ENCODE data around the gene ARHGAP4.
A peak's percentile ranks its signal among the peaks of the same experiment; 100 is the strongest.

ARHGAP4 gene

DNA sequence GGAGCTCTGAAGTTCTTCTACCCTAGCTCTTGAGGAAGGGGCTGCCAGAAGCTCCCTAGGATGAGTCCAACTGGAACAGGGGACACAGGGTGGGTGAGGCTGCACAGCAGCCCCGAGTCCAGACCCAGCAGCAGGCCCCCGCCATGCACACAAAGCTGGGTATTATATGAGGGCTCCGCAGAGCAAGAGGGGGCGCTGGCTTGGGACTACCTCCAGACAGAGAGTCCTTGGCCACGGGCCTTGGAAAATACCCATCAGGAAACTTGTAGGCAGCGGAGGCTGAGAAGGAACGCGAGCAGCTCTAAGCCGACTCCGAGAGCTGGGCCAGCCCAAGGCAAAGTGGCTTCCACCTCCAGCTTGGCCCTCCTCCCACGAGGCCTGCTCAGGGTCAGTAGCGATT is 37.5 kb upstream of the ARHGAP4 start:
- no peak for DNase-seq (ENCODE audit: low read depth)

DNA sequence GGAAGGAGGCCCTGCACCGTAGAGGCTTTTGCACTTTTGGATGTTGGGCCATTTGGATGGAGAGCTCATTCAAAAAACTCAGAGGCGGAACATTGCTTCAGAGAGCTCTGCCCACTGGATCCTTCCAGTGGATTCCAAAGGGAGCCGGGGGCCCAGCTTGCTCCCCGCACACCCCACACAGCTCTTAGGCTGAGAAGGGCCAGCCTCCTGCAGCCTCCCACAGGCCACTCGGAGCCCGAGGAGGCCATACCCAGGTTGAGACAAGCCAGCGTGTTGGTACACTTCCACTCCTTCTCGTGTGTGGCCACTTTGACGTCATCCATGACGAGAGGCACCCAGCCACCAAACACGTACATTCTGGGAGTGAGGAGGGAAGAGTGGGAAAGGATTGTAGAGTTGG is 35.2 kb upstream of the ARHGAP4 start:
- DNase-seq (ENCODE audit: low read depth): no peak

DNA sequence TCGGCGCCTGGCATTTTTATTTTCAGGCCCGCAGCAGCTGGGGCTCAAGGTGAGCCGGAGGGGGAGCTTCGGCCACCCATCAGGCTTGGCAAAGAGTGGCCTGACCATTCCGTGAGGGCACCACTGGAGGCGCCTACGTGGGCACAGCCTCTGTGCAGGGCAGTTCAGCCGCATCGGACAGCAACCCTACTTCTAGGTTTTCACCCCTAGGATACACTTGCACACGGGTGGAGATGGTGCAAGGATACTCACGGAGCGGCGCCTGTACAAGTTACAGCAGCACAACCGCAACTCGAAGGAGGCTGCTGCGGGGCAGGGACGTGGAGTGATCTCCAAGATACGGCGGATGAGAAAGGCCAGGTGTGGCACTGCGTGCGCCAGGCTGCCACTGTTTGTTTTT is 34.7 kb upstream of the ARHGAP4 start:
- DNase-seq (ENCODE audit: low read depth): no peak

DNA sequence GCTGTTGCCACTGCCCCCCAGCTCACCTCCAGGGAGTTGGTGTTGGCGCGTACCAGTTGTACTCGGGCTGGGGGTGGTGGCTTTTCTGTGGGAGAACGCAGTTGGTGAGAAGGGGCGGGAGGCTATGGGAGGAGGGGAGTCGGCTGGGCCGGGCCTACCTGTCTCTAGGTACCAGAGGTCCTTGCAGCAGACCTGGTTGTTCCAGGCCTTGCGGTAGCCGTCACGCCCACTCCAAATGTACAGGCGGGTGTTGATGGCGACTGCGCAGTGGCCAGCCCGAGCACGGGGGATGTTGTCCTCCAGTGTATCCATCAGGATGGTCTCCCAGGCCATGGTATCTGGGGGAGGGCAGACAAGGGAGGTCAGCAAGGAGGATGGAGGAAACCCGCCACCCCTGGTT is 34.0 kb upstream of the ARHGAP4 start:
- DNase-seq (ENCODE audit: low read depth): no peak

DNA sequence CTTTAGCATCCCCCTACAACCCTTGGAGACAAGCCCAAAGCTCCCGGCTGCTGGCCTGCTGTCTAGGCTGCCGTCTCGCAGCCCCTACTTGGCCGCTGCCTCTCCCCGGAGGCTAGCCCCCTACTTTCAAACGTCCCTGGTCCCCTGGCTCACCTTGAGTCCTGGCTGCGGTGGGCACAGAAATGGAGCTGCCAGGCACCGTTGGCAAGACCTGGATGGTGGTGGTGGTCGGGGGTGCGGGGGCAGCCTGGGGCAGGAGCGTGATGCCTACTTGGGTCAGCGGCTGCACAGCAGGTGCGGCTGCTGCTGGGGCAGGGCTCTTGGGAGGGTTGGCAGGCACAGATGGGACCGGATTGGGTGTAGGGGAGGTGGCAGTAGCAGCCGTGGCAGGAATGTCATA is 33.6 kb upstream of the ARHGAP4 start:
- DNase-seq (ENCODE audit: low read depth): no peak

DNA sequence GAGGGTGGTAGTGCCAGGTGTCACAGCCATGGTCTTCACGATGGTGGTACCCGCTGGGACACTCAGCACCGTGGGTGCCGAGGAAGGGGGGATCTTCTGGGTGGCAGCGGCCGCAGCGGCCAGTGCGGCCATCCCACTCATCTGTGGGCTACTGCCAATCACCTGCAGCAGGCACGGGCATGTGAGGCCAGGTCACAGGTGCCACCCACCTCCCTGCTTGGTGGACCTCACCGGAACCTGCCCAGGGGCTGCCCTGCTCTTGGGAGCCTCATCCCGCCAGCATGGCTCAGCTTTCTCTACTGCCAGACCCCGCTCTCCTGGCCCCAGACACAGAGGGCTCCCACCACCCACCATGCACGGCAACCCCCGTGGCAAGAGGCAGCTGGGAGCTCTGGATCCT is 32.5 kb upstream of the ARHGAP4 start:
- DNase-seq (ENCODE audit: low read depth): no peak

DNA sequence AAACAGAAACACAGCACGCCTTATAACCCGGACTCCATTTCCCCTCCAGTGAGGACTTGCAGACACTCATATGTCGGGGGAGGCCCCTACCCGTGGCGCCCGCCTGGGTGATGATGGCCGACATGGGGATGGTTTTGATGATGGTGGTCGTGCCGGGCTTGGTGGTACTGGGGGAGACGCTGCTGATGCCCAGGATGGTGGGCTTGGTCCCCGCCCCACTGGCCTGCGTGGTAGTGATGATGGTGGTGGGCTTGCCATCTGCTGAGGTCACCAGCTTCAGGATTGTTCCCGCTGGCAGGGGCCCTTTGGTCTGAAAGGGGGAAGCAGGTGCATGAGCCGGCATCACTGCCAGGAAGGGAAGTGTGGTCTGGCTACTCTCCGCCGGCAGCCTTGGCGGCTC is 31.2 kb upstream of the ARHGAP4 start:
- no peak for DNase-seq (ENCODE audit: low read depth)

DNA sequence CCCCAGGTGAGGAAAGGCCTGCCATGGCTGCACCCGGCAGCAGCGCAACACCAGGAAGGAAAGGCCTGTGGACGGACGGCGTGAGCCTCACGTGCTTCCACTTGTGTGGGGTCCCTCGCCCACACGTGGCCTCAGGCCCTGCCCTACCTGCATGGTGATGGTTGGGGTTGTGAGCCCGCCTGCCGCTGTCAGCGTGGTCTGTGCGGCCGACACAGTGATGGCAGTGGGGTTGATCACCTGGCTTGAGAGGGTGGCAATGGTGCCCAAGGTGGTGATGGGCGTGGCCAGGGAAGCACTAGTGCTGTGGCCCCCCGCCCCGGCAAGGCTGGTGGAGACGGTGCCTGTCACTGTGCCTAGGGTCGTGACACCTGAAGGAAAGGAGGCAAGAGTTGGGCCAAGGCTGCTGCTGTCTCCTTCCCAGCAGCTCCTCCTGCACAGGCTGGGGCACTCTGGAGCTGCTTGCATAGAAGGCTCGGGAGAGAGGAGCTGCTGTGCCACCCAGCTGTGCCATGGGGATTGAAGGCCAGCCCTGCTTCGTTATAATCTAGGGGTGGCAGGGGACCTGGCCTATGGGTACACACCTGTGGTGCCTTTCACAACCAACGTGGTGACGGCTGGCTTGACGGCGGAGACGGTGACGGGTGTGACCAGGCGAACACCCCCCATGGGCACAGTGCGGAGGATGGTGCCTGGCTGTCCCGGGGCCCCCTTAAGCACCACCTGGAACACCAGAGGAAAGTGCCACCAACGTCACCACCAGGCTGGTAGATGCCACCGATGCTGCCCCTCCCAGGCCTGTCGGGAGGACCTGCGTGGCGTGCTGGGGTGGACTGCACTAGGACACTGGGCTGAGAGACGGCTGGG is 30.2 kb upstream of the ARHGAP4 start:
- DNase-seq (ENCODE audit: low read depth): no peak

DNA sequence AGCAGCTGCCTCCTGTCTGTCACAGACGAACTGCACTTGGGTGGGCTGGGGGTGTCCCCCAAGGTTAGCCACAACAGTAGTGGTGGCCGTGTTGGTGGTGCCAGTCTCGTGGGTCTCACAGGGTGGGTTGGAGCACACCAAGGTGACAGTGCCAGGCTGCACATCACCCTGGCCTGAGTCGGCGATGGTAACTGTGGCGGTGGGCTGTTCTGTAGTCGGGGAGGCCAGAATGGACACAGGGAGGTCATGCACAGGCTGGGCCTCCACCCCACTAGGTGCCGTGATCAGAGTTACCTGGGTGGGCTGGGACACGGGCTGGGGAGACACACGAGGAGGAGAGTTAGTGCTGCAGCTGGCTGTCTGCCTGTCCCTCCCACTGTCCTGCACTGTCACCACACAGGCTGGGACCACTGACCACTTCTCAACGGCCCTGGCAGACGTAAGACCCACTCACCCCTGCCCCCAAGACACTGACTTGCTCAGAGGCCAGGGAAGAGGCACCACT is 29.2 kb upstream of the ARHGAP4 start:
- DNase-seq (ENCODE audit: low read depth): no peak

DNA sequence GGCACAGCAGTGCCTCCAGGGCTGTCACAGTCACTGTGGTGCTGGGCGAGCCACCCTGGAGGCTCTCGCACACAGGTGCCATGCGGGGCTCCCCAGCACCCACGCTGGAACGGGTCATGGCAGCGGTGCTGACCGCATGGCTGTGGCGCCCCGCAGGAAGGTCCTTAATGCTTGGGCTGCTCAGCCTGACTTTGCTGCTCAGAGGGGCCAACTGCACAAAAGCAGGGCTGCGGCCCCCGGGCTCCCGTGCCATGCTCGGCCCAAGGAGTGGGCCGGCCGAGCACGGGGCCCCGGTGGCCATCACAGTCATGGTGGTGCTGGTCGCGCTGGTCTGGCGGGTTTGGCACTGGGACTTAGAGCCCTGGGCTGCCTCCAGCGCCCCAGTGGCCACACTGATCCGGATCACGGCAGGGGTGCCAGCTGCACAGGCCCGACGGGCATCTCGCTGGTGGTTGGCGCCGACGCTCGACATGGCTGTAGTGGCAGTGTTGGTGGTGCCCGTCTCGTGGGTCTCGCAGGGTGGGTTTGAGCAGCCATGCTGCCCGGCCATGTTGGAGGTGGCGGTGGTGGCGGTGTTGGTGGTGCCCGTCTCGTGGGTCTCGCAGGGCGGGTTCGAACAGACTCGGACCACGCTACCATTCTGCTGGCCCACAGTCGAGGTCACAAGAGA is 28.6 kb upstream of the ARHGAP4 start:
- no peak for DNase-seq (ENCODE audit: low read depth)

DNA sequence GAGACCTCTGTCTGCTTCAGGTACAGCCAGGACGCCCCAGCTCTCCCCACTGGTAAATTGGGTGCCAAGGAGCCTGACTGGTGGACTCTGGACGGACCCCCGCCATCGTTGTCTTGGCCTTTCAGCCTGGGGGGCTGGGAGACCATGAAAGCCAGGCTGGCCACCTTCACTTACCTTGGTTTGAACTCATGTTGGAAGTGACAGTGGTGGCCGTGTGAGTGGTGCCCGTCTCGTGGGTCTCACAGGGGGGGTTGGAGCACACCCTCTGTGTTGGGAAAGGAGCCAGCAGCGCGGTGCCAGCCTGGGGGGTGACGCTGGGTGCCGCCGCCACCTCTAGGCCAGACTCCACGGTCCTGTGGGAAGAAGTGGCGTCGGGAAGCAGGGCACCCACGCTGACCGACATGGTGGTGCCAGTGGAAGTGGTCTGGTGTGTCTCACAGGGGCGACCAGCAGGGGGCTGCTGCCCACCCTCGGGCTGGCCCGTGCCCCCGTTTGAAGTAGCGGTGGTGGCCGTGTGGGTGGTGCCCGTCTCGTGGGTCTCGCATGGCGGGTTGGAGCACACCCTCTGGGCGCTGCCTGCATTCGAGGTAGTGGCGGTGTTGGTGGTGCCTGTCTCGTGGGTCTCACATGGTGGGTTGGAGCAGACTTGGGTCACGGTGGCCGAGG is 28.0 kb upstream of the ARHGAP4 start:
- no peak for DNase-seq (ENCODE audit: low read depth)

DNA sequence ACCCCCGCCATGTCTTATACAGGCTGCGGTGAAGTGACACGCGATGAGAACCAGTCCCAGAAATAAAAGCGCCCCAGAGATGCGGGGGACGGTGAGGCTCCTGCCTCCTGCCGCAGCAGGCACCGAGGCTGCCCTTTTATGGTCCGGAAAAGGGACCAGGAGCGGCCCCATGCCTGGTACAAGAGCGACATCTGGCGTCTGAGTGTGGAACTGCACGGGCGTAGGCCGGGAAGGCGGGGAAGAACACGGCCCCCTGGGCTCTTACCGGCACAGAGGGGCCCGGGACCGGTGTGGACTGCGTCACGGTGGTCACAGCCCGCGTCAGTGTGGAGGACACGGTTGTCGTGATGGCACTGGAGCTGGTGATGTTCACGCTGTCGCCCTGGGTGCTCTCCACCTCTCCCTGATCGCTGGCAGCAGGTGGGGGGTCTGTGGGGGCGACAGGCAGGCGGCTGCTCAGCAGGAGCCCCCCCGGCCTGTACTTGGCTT is 27.3 kb upstream of the ARHGAP4 start:
- peak; percentile 54 for DNase-seq (ENCODE audit: low read depth)

DNA sequence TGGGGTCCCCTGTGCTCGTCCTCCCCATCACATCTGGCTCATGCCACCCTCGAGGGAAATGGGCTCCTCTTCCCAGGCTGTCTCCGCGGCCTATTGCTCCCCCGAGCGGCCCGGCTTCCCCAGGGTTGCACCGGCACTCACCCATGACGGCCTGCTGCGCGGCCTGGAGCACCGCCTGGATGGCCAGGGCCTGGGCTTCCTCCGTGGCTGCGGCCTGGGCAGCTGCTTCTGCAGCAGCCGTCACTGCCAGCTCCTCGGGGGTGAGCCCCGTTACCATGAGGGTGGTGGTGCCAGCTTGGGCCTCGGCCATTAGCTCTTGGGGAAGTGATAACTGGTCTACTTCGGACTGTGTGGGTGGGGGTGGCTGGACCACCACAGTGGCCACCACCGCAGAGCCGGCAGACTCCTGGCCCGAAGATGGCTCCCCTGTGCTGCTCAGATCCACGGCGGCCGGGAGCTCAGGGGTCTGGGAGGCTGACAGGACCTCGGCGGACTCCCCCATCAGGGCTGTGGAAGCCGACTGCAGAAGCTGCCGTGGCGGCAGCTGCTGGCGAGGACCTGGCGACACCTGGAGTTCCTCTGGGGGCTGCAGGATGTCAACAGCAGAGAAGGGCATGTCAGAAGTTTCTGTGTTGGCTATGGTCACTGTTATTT is 26.4 kb upstream of the ARHGAP4 start:
- DNase-seq (ENCODE audit: low read depth): no peak

DNA sequence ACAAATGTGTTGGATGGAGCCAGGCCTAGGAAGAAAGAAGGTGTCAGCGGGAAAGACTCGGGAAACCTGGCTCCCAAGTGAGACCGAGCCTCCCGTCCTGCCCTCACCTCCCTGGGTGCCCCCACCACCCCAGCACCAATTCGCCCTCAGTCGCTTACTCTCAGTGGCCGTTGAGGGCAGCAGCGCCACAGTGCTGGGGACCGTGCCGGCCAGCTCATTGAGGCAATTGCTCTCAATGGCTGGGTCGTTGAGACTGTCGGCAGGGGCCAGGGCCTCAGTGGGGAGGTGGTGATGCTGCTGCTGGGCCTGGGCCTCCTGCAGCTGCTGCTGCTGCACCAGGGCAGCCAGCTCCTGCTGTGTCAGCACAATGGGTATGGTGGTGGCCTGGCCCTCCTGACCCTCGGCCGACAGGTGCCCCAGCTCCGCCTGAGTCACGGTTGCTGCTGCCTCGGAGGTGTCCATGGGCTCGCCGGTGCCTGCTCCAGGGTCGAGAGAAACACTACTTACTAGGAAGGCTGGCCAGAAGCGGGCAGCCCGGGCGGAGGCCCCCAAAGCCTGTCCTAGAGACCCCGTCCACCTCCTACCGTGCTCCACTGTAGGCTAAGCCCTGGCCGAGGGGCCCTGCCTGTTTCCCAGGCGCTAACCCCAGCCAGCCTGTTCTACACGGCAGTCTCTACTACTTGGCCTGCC is 25.8 kb upstream of the ARHGAP4 start:
- no peak for DNase-seq (ENCODE audit: low read depth)

DNA sequence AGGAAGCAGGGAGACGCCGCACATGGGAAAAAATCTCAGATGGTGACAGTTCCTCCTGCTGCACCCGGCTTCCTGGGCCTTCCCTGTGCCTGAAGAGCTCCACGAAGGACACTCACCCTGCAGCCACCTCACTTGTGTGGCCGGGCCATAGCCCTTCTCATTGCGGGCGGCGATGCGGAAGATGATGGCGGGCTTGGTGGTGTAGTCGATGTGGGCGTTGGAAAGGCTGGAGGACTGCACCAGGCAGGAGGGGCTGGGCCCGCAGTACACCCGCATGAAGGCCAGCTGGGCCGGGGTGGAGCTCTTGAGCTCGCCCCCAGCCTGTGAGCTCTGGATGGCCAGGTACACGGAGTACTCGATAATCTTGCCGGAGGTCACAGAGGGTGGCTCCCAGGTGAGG is 24.1 kb upstream of the ARHGAP4 start:
- no peak for DNase-seq (ENCODE audit: low read depth)

DNA sequence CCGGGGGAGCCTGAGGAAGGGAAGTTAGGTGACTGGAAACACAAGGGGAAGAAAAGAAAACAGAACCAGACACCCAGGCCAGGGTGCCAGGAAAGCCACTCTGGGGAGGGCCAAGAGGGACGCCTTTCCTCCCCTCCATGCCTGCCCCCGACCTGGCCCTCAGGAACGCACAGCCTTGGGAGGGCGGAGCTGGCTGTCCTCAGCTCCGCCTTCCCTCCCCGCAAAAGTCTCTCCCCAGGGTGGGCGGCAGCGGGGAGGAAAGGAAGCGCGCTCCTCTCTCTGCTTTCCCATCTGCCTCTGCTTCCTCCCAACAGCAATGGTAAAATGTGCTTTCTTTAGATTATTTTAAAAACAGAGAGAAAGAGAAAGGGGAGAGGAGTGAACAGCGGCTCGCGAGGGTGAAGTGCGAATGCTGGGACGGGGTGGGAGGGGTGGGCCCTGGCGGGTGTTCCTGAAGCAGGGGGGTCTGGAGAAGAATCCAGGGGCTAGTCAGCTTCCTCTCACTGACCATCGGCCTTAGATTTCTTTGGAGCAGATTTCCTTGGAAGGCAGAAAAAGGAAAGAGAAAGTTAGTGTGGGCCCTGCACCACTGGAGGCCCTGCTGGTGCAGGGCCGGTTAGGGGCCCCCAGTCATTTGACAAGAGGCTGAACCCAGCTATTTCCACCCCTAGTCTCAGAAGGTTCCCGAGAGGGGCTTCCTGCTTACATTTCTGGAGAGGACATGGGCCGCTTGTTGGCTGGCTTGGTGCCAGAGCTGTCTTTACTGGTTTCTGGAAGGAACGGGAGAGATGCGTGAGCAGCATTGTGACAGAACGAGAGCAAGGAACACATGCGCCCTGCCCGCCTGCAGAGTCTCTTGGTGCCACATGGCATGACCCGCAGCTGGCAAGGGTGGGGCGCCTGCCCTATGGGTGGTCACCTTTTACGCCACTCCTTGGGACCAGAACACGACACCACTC is 23.1 kb upstream of the ARHGAP4 start:
- no peak for DNase-seq (ENCODE audit: low read depth)

DNA sequence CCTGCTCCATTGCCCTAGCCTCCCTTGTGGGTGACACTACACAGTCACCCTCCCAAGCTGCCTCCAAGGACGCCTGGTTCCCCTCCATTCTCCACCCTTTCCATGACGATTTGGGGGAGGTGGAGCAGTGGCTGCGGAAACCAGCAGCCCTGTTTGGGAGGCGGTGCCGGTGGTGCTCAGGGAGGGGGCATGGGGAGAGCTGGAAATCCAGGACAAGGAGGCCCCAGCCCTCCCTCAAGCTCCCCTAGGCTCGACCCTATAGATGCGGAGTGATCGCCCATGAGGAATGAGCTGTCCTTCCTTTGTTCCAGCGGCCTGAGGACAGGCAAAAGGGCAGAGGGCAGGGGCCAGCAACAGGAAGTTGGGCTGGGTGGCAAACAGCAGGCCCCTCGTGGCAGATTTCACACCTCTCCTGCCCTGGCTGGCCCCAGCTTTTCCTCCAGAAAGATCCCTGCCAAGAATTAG is 22.0 kb upstream of the ARHGAP4 start:
- DNase-seq (ENCODE audit: low read depth): no peak

DNA sequence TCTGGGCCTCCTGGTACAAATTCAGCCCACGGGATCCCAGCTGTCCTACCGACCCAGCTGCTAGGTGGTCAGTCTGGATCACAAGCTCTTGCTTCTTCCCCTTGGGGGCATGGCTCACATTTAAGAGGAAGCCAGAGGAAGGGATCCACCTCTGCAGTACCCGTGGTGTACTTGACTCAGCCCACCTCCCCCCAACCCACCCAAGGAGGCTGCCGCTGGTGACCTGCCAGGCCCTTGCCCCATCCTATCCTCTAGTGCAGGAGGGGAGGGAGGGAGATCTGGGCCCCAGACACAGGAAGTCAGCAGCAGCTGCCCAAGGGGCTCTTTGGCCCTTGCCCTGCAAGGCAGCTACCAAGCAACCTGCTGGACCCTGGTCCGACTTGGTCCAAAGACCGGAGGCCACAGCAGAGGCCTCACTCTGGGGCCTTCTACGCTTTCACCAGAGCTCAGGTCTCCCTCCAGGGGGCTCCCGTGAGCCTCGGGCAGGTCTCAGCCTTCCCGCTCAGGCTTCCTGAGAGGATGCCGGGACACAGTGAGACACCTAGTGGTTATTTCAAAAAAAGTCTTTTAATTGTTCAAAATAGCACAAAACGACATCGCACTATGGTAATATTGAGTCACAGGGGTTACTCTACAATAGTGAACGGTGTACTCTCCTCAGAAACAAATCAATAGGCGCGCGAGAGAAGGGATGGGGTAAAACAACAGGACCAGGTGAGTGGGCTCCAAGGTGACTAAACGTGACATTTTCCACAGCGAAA is 21.1 kb upstream of the ARHGAP4 start:
- DNase-seq (ENCODE audit: low read depth): peak; percentile 44
